Cortex of kidney (tissue), 1 donor: ENCODE results near the gene EHD1.
"Not testable (repeated sequence)": the region's sequence is repeated elsewhere in the genome, so short reads cannot be mapped to it uniquely, and the experiment has no call there.

Experiments used
- DNase-seq: peaks from one replicate; lab custom pipeline; 2025; lab: John Stamatoyannopoulos, UW

Gene EHD1

DNA sequence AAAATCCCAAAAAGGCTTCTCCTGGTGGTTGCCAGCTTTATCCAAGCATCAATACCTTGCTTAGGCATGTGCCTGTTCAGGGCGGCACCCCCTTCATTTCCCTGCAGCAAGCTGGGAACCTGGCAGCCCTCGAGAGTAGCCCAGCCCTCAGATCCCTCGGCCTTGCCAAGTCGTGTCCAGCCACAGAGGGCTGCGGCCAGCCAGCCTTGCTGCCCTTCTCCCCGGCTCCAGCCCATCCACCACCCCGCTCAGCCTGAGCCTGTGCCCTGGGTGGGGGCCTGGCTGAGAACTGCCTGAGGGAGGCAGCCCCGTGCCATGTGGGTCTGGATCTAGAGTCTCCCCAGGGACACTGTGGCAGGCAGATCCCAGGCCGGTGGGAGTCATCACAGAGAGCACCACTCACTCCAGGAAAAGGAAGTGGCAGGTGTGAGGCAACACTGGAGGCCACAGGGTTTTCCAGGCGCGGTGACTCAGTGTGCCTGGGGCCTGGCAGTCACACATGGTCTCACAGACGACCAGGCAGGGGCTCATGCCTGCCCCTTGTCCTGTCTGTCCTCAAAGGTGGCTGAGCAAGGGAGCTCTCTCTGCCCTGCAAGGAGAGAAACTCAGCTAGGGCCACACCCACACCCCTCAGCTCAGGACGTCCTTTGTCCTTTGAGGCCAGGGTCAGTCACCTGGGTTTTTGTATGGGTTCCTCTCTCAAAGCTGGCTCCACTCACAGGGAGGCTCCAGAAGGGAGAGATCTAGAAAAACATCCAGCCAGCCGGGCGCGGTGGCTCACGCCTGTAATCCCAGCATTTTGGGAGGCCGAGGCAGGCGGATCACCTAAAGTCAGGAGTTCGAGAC lies 21.8 kb downstream of the EHD1 start:
- DNase-seq = no peak

DNA sequence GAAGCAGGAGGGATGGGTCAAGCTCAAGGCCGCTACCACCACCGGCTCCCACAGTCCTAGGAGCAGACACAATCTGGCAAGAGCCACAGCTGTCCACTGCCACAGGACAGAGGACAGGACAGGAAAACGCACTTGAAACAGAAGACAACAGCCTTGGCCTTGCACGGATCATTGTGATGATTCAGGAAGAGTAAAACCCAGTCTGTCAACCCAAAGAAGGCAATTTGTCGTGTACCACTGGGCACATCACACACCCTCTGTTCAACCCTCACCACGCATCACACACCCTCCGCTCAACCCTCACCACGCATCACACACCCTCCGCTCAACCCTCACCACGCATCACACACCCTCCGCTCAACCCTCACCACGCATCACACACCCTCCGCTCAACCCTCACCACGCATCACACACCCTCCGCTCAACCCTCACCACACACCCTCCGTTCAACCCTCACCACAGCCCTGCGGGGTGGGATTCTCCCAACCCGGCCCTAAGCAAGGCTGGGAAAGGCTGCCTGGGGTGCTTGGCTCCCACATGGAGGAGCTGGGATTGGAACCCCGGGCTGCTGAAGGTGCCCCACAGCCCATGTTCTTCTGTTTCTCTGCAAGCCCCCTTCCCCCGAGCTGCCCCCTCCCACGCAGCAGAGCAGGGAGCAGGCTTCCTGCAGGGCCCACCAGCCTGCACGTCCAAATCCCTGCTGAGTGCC lies 22.7 kb downstream of the EHD1 start:
- no peak for DNase-seq

DNA sequence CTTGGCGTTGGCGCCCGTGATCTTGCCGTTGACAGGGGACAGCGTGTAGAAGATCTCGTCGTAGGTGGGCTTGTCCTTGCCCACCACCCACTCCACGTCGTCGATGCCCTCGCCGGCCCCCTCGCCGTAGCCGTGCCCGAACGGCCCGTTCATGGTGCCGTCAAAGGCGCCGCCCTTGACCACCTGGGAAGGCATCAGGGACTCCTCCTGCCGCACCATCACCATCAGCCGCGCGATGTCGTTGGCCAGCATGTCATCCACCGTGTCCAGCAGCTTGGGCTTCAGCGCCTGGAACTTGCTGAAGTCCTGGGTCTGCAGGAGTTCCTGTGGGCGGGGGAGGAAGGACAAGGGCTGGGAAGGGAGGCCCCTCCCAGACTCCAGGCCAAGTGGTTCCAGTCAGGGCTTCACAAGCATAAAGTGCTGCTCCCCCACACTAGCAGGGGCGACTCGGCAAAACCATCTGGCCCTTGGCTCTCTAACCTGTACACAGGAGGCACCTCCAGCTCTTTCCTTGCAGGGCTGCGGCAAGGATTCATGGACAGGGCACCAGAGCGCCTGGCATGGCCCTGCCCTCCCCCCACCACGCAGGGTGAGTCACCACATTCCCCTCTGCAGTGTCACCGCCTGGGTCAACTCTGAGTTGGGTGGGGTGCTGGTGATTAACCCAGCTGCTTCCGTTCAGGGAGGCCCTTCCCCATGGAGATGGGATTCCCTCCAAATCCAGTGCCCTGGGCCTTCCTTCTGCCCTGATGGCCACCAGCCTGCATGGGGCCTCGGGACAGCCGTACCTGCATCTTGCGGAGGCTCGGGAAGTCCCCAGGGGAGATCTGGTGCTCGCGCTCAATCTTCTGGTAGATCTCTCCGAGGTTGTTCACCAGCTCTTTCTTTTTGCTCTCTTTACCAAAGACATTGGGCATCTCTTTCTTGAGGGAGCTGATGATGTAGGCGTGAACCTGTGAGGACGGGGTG lies 23.6 kb downstream of the EHD1 start:
- DNase-seq = no peak

DNA sequence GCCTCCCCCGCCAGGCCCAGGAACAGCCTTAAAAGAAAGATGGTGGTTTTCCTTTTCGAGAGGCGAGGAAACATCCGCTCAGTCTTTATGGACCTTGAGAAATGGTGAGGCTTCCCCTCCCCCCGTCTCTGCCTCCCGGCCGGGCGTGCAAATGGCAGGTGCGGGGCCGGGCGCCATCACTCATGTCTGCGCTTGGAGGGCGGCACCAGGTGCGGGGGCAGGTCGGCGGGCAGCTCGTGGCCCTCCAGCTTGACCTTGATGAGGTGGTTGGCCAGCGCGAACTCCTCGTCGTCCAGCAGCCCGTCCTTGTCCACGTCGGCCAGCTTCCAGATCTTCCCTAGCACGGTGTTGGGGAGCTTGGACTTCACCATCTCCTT lies 24.3 kb downstream of the EHD1 start:
- DNase-seq = no peak

DNA sequence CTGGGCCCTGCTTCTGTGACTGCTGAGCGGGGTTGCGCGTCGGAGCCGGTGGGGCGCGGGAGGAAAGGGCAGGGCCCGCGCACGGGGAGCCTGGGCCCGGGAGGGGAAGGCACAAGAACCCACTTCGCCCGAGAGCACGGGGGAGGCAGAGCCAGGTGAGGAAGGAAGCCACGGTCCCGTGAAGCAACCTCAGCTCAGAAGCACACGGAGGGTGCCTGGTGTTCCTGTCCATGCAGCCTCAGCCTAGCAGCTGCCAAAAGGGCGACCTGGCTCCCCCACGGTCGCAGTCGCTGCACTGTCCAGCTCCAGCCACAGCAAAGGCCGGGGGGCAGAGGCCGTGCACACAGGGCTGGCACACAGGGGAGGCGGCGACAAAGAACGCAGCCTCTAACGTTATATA lies 24.7 kb downstream of the EHD1 start:
- DNase-seq = no peak

DNA sequence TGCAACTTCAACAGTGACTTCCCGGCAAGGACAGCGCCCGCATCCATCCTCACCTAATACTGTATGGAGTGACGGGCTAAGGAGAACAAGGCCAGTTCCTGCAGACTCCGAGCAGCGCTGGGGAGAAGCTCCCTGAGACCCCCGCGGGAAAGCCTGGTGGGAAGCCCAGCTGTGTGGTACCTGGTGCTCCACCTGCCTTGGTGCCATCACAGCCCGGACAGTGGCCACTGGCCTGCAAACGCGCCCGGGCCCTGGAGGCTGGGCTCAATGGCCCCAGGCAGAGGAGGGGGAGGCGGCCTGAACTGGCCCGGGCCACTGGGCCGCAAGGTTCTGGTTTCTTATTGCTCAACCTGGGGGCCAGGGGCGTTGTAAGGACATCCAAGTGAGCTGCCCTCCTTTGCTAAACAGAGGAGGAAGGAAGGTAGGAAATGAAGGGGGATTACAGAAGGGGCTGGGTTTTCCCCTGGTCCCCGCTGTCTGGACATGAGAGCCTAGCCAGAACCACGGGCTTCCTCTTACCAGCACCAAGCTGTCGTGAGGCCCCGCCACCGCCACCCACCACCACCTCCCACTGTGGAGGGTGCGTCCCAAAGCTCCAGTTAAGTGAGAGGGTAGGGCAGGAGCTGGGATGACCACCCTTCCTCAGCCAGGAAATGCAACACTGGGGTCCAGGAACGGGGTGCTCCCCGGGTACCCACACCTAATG lies 25.5 kb downstream of the EHD1 start:
- no peak for DNase-seq

DNA sequence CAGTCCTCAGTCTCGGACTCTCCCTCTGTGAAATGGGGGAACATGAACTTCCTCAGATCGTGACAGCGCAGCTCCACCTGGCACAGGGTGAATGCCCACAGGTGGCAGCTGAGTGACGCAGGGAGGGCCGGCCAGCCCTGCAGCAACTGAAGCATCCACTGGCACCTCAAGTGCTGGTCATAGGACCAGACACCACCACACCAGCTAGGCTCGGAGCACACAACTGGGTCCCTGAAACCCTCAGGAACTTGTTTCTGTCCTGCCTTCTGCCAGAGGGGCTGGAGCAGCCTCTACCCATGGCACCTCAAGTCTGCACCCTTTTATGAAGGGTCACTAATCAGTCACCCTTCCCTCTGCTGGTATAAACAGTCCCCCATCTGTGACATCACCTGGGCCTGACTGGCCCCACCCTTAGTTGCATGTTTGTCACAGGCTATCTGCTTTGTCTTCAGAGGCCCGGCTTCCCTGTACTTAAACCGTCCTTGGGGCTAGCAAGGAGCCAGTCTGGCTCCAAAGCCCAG lies 26.5 kb downstream of the EHD1 start:
- DNase-seq = no peak

DNA sequence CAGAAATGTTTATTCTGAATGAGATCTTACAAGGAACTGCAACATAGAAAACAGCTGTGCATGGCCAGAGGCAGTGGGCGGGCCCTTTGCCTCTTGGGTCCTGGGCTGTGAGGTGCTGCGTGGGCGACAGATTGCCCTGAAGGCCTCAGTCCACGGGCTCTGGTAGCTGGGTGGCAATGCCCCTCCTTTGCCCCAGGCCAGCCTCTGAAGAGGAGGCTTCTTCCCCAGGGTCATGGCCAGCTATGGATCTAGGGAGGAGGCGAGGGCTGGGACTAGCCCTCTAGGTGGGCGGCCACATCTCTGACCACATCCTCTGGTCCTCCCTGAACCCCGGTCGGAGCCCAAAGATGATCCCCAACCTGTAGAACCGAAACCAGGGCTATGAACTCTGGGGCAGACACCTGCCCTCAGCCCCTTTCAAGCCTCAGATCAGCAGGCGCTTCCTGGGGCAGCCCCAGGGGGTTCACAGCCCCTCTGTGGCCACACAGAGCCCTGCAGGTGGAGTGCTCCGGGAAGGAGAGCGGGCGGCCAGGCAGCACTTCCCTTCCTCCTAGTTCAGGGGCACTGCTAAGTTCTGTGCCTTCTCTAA lies 27.3 kb downstream of the EHD1 start:
- DNase-seq = no peak

DNA sequence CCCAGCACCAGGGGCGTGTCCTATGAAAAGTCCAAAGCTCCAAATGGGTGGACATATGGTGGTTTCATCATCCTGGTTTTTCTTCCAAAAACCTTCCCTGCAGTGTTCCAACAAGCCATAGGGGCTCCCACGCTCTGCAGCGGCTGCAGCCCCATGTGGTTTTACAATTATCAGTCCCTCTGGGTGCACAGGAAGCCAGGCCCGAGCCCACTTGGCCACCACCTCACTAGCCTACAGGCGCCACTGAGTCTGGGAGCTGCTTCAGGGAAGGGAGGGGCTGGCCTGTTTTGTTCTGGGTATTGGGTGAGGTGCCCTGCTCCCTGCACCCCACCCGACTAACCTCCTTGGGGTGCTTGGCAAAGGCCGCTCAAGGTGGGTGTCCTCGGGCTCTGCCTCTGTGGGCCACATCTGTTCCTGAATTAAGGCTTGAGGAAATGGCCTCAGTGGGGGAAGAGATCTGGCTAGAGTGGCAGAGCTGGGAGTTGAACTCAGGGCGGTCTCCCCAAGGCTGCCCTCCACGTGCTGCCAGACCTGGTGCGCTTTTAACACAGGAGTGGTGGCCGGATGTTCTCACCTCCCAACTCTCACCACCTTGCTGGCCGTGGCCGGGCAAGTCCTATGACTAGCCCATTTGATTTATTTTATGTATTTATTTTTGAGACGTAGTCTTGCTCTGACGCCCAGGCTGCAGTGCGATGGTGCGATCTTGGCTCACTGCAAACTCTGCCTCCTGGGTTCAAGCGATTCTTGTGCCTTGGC lies 28.6 kb downstream of the EHD1 start:
- no peak for DNase-seq

DNA sequence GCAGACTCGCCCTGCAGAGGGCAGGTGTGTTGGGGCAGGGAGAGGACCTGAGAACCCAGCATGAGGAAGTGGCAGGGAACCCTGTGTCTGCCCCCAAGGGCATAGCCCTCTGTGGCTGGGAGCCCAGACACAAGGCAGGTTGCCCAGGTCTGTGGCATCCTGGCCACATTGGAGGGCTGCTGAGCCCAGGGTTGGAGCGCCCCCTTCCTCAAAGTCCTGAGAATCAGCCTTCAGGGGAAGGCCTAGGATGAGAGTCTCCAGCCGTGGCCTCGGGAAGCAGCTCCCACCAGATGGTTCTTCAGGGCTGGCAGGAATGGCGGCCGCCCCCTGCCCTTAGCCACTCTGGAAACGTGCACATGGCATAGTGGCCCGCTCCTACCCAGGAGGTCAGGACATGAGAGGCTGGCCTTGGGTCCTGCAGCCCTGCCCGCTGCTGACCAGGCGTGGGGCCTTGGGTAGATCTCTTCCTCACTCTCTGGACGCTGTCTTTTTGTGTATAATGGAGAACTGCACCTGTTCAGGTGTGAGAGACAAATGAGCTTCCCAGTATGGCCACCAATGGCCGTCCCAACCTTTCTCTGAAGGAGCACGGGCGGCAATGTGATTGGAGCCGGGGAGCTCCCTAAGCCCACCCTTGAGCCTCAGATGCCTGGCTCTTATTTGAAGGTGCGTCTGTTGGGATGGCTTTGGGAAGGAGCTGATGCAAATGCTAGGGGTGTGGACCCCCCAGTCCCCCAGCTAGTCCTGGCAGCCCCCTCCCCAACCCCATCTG lies 29.4 kb downstream of the EHD1 start:
- no peak for DNase-seq

DNA sequence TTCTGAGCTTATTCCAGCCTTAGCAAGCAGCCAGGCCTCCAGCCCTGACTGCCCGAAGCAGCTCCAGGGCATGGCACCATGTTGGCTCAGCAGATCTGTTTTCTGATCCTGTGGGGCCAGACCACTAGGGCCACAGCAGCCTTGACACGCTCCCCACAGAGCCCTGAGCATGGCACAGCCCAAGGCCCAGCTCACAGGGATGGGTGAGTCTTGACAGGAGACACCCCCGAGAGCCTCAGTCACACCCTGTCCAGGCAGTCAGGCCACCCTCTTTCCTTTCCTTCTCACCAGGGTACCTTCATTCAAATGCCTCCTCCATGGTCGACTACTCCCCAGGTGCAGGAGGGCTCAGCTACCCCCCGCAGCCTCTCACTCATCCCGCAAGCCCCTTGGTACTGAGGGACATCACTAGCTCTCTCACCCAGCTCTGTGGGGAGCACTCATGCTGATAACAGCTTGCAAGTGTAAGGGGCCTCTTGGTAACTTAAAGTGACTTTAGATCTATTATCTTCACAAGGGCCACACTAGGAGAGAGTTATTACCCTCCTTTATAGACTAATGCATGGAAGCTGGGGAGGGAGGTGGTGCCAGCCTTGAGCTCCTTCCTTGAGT lies 30.1 kb downstream of the EHD1 start:
- DNase-seq = no peak

DNA sequence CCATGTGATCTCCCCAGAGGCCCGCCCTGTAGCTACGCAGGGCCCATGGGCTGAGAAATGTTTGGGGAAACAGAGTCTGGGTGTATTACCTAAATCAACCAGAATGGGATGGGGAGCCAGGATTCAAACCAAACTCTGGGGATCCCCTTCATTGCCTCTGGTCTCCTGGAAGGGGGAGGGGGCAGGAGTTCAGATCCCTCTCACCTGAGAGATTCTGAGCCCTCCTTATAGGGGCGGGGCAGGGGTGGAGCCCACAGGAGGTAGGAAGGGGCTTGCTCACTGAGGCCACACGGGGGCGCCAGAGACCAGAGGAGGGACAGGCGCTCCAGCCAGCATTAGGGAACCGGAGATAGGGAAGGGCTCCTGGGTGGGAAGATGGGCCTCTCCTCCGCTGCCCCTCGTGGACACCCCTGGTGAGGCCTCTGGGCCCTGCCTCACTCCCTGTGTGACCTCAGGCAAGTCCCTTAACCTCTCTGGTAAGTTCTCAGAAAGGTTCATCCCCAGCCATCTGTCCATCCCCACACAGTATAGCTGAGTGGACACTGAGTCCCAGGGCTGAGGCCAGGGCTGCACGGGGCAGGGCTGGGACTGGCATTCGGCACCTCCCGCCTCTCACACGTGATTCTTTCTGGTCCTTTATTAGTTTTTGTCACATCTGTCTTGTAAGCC lies 31.3 kb downstream of the EHD1 start:
- no peak for DNase-seq

DNA sequence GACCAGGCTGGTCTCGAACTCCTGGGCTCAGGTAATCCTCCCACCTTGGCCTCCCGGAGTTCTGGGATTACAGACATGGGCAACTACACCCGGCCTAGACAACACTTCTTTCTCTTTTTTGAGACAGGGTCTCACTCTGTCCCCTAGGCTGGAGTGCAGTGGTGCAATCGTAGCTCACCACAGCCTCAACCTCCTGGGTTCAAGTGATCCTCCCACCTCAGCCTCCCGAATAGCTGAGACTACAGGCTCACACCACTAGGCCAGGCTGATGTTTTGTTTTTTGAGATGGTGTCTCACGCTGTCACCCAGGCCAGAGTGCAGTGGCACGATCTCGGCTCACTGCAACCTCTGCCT lies 32.7 kb downstream of the EHD1 start:
- not testable (repeated sequence) for DNase-seq

DNA sequence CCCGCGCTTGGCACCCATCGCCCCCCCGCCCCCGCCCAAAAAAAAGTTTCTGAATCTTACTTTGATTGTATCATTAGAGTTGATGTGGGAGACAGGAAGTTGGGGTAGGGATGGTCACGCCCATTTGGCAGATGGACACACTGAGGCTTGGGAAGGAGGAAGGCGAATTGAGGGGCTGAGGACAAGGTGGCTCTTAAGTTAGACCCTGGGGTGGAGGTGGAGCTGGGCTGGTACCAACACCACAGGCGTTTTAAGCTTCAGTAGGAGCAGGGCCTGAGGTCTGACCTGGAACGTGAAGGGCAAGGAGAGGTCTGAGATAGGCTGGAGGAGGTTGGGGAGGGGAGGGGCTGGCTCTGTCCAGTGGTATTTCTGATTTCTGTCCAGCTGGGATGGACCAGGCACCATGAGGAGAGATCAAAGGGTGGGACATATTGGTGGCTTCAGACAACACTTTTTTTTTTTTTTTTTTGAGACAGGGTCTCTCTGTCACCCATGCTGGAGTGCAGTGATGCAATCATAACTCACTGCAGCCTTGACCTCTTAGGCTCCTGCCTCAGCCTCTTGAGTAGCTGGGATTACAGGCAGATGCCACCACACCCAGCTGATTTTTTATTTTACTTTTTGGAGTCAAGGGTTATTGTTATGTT lies 33.2 kb downstream of the EHD1 start:
- DNase-seq = no peak

DNA sequence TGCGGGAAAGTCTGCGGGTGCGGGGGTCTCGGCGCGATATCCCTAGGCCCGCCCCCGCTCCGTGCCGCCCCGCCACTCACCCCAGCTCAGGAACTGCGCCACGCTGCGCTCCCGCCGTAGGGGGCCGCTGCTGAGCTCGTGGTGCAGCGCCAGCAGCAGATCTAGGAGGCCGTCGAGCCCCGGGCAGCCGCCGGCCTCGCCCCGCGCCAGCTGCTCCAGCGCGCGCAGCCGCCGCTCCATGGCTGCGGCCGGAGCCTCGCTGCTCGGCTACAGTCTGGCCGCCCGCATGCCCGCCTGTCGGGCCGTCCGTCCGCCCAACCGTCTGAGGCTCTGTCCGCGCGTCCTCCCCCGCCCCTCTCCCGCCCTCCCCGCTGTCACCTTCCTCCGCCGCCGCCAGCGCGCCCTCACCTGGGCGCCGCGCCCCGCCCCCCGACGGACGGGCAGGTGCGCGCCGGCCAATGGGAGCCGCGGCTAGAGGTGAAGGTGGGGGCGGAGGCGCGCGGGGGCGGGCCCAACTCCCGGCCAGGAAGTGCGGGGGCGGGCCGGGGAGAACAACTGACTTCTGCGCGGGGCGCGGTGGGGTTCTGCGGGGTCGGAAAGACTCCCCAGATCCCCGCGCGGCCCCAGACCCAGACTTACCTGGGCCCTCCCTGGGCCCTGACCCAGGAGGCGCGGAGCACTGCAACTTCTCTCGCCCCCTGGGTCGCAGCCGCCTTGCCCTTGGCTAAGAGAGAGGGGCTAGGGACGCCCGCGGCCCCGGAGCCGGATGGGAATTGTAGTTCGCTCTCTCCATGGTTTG lies 33.9 kb downstream of the EHD1 start, which contains the start of gene CDC42BPG:
CDC42BPG (minus strand) TSS at position 324 of the 799 bp plus-strand sequence; CDS start at position 240, 84 bp downstream.
- DNase-seq = no peak

DNA sequence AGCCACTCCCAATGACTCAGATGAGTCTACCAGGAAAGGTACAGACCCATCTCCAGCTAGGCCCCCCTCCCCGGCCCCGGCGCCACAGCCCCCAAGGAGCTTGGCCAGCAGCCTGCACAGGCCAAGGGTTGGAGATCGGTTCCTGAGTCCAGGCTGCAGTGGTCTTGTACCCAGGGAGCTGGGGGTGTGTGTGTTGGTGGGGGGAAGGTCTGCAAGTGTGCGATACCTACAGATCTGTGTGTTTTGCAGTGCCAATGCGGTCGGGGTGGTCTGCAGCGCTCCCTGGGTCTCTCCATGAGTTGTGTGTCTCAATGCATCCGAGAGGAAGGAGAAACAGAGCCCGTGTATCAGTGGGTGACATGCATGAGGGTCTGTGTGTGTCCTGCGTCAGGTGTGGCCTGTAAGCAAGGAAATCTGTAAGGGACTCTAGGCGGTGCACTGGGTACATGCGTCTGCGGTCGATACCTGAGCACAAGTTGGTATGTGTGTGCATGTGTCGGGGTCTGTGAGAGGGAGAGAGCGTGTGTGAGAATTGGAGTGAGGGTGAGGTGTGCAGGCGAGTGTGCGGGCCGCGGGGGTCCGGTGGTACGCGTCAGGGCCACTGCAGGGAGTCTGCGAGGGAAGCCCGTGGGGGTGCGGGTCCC lies 34.6 kb downstream of the EHD1 start:
- no peak for DNase-seq
